Measurements from ENCODE around the gene ZNF678. TPM values are rescaled to one million over a fixed set of nuclear protein-coding genes. Genes with fewer than 3 reads are reported as not detected.
"Not testable (repeated sequence)": the region's sequence is repeated elsewhere in the genome, so short reads cannot be mapped to it uniquely, and the experiment has no call there.

The ZNF678 gene
- total RNA-seq, 1 donor from 2014 or later = 11.0 TPM

- no peak for DNase-seq (ENCODE audit: low read depth in 2 of 2)
Observed at GRCh38 chr1:227549892-227550291, 13.5 kb upstream of the ZNF678 start.

- DNase-seq (ENCODE audit: low read depth in 2 of 2) = not testable (repeated sequence)
Observed at GRCh38 chr1:227551881-227552280, 11.5 kb upstream of the ZNF678 start.

- no peak for DNase-seq (ENCODE audit: low read depth in 2 of 2)
Observed at GRCh38 chr1:227556288-227556687, 7.1 kb upstream of the ZNF678 start.

GRCh38 chr1:227557962-227558725, 5.2 kb upstream of the ZNF678 start:
- no peak for DNase-seq (ENCODE audit: low read depth in 2 of 2)

- no peak for DNase-seq (ENCODE audit: low read depth in 2 of 2)
Observed at GRCh38 chr1:227558732-227559262, 4.6 kb upstream of the ZNF678 start.

GRCh38 chr1:227559499-227559898, 3.9 kb upstream of the ZNF678 start:
- no peak for DNase-seq (ENCODE audit: low read depth in 2 of 2)

- DNase-seq (ENCODE audit: low read depth in 2 of 2) = no peak
Observed at GRCh38 chr1:227559926-227560325, 3.4 kb upstream of the ZNF678 start.

- no peak for DNase-seq (ENCODE audit: low read depth in 2 of 2)
Observed at GRCh38 chr1:227560393-227561173, 2.8 kb upstream of the ZNF678 start.

- no peak for DNase-seq (ENCODE audit: low read depth in 2 of 2)
Observed at GRCh38 chr1:227561241-227561907, 2.0 kb upstream of the ZNF678 start.

GRCh38 chr1:227562037-227562436, 1.3 kb upstream of the ZNF678 start:
- DNase-seq (ENCODE audit: low read depth in 2 of 2) = no peak

GRCh38 chr1:227562933-227563323, 428 bp upstream of the ZNF678 start:
- no peak for DNase-seq (ENCODE audit: low read depth in 2 of 2)

- no peak for DNase-seq (ENCODE audit: low read depth in 2 of 2)
Observed at GRCh38 chr1:227567256-227567655, 3.9 kb downstream of the ZNF678 start.

- DNase-seq (ENCODE audit: low read depth in 2 of 2) = no peak
Observed at GRCh38 chr1:227568593-227568992, 5.2 kb downstream of the ZNF678 start.

- no peak for DNase-seq (ENCODE audit: low read depth in 2 of 2)
Observed at GRCh38 chr1:227572752-227573151, 9.4 kb downstream of the ZNF678 start.

GRCh38 chr1:227574926-227575325, 11.6 kb downstream of the ZNF678 start:
- DNase-seq (ENCODE audit: low read depth in 2 of 2) = no peak

- DNase-seq (ENCODE audit: low read depth in 2 of 2) = no peak
Observed at GRCh38 chr1:227576189-227576588, 12.8 kb downstream of the ZNF678 start.

GRCh38 chr1:227577500-227577899, 14.1 kb downstream of the ZNF678 start:
- no peak for DNase-seq (ENCODE audit: low read depth in 2 of 2)

- no peak for DNase-seq (ENCODE audit: low read depth in 2 of 2)
Observed at GRCh38 chr1:227583354-227583753, 20.0 kb downstream of the ZNF678 start.

GRCh38 chr1:227586733-227587132, 23.4 kb downstream of the ZNF678 start:
- no peak for DNase-seq (ENCODE audit: low read depth in 2 of 2)

- DNase-seq (ENCODE audit: low read depth in 2 of 2) = no peak
Observed at GRCh38 chr1:227587968-227588367, 24.6 kb downstream of the ZNF678 start.

- not testable (repeated sequence) for DNase-seq (ENCODE audit: low read depth in 2 of 2)
Observed at GRCh38 chr1:227588769-227589168, 25.4 kb downstream of the ZNF678 start.

GRCh38 chr1:227589777-227590176, 26.4 kb downstream of the ZNF678 start:
- not testable (repeated sequence) for DNase-seq (ENCODE audit: low read depth in 2 of 2)

Measured in dermis microvascular lymphatic vessel endothelial cell (primary cell).